Neural crest cell (in vitro differentiated cells): Measurements from ENCODE around the gene A3GALT2. TPM values are rescaled to one million over a fixed set of nuclear protein-coding genes. Genes with fewer than 3 reads are reported as not detected.

ENCODE experiments used
- DNase-seq: peaks from one replicate; pipeline ENCODE4 v3.0.0; 2021; ENCODE audit warnings: low read depth, mixed read lengths, low spot score
- H3K27ac Mint-ChIP-seq: one replicate; pipeline ENCODE4 v1.8.0; 2021; ENCODE audit warnings: mild to moderate bottlenecking, mixed read lengths; ENCODE audit not compliant: unreplicated experiment
- H3K27me3 Mint-ChIP-seq: 2 replicates; pipeline ENCODE4 v1.8.0; 2021; ENCODE audit warnings: low read depth, mild to moderate bottlenecking, mixed read lengths
- H3K36me3 Mint-ChIP-seq: 2 replicates; pipeline ENCODE4 v1.8.0; 2021; ENCODE audit warnings: low read depth, mild to moderate bottlenecking, mixed read lengths
- H3K4me1 Mint-ChIP-seq: 2 replicates; pipeline ENCODE4 v1.8.0; 2021; ENCODE audit warnings: mixed read lengths
- H3K4me3 Mint-ChIP-seq: one replicate; pipeline ENCODE4 v1.8.0; 2021; ENCODE audit warnings: mild to moderate bottlenecking, mixed read lengths
- H3K9me3 Mint-ChIP-seq: 2 replicates; pipeline ENCODE4 v1.8.0; 2021; ENCODE audit warnings: mixed read lengths
- CTCF ChIP-seq: fragments of 200-600 bp; sonication (generic); conservative IDR thresholded peaks from 2 replicates; pipeline ENCODE4 v1.5.0; 2021; ENCODE audit warnings: antibody characterized with exemption, mild to moderate bottlenecking
- total RNA-seq: library from RNA; stranded (reverse); gene quantifications from 2 replicates; pipeline ENCODE4 v1.2.1, GENCODE V29; 2021

The A3GALT2 gene
- total RNA-seq, 1 donor from 2014 or later, result not detected

GRCh38 chr1:33337441-33337840, 16.5 kb upstream of the A3GALT2 start:
- DNase-seq, result no peak
- no peaks in the 10 kb centered on the region for H3K27me3 Mint-ChIP-seq
- no peak overlapping the region for H3K4me3 Mint-ChIP-seq
- TF ChIP-seq CTCF, result no peak
- H3K36me3 Mint-ChIP-seq, result peaks cover 12% of the 10 kb centered on the region
- no peaks in the 10 kb centered on the region for H3K9me3 Mint-ChIP-seq
- H3K27ac Mint-ChIP-seq, result peak overlapping the region; percentile 58
- H3K4me1 Mint-ChIP-seq, result peaks cover 89% of the 10 kb centered on the region

- H3K4me3 Mint-ChIP-seq, result peak overlapping the region; percentile 11
- no peak for TF ChIP-seq CTCF
- DNase-seq, result no peak
- H3K36me3 Mint-ChIP-seq, result peaks cover 12% of the 10 kb centered on the region
- H3K9me3 Mint-ChIP-seq, result no peaks in the 10 kb centered on the region
- no peaks in the 10 kb centered on the region for H3K27me3 Mint-ChIP-seq
- no peak overlapping the region for H3K27ac Mint-ChIP-seq
- H3K4me1 Mint-ChIP-seq, result peaks cover 83% of the 10 kb centered on the region
These were observed 15.7 kb upstream of the A3GALT2 start for GRCh38 chr1:33336580-33336979.

GRCh38 chr1:33335020-33335419, 14.1 kb upstream of the A3GALT2 start:
- H3K4me3 Mint-ChIP-seq, result peak overlapping the region; percentile 20
- H3K27me3 Mint-ChIP-seq, result no peaks in the 10 kb centered on the region
- TF ChIP-seq CTCF, result no peak
- H3K27ac Mint-ChIP-seq, result peak overlapping the region; percentile 96
- peaks cover 14% of the 10 kb centered on the region for H3K36me3 Mint-ChIP-seq
- H3K9me3 Mint-ChIP-seq, result no peaks in the 10 kb centered on the region
- DNase-seq, result no peak
- peaks cover 68% of the 10 kb centered on the region for H3K4me1 Mint-ChIP-seq

- peak overlapping the region; percentile 54 for H3K27ac Mint-ChIP-seq
- no peak for DNase-seq
- peak overlapping the region; percentile 38 for H3K4me3 Mint-ChIP-seq
- H3K9me3 Mint-ChIP-seq, result no peaks in the 10 kb centered on the region
- H3K4me1 Mint-ChIP-seq, result peaks cover 59% of the 10 kb centered on the region
- no peak for TF ChIP-seq CTCF
- H3K27me3 Mint-ChIP-seq, result no peaks in the 10 kb centered on the region
- peaks cover 21% of the 10 kb centered on the region for H3K36me3 Mint-ChIP-seq
These were observed 13.2 kb upstream of the A3GALT2 start for GRCh38 chr1:33334081-33334552.

- TF ChIP-seq CTCF, result no peak
- Mint-ChIP-seq H3K9me3 (no peaks in the 10 kb centered on the region), H3K4me1 (peaks cover 46% of the 10 kb centered on the region), H3K4me3 (no peak overlapping the region), H3K27me3 (no peaks in the 10 kb centered on the region), H3K27ac (peak overlapping the region; percentile 68), H3K36me3 (peaks cover 28% of the 10 kb centered on the region)
- DNase-seq, result no peak
These were observed 12.0 kb upstream of the A3GALT2 start for GRCh38 chr1:33332881-33333280.
